Esophagus squamous epithelium (tissue), 4 donors: ENCODE measurements around the gene ERN2.

Experiments used
- POLR2A ChIP-seq, 4 donors: fragments of 450-650 bp; IDR thresholded peaks; one replicate each; pipeline ENCODE4 v1.6.1; 2017; ENCODE audit warnings: antibody characterized with exemption in 4 of 4, mild to moderate bottlenecking in 4 of 4, moderate library complexity in 3 of 4
- TF ChIP-seq, protein P1 (sequence below), 6 experiments: fragments of 450-650 bp in 4 of 6; fragments of 200-600 bp in 2 of 6; sonication (generic) in 2 of 6; IDR thresholded peaks; one replicate each; pipeline ENCODE4 v1.5.1; 2016 to 2019; ENCODE audit warnings: antibody characterized with exemption in 6 of 6, mild to moderate bottlenecking in 4 of 6, moderate library complexity in 4 of 6

DNA sequence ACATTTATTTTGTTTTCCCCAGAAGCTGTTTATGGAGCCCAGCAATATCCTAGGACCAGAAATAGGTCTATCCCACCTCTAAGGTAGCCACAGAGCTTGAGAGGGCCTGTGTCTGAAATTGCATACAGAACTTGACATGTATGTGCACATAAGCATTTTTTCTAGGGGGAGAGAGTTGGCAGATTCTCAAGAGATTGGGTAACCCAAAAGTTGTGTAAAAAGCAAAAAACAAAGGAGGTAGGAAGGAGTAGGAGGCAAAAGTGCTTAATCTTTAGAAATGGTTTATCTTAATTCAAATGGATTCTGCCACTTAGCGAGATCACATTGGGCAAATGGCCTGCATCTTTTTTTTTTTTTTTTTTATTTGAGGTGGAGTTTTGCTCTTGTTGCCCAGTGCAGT lies 30.8 kb downstream of the ERN2 start:
- TF ChIP-seq POLR2A (IDR thresholded peaks at IDR 0.05) = no peak
- TF ChIP-seq, protein P1, sequence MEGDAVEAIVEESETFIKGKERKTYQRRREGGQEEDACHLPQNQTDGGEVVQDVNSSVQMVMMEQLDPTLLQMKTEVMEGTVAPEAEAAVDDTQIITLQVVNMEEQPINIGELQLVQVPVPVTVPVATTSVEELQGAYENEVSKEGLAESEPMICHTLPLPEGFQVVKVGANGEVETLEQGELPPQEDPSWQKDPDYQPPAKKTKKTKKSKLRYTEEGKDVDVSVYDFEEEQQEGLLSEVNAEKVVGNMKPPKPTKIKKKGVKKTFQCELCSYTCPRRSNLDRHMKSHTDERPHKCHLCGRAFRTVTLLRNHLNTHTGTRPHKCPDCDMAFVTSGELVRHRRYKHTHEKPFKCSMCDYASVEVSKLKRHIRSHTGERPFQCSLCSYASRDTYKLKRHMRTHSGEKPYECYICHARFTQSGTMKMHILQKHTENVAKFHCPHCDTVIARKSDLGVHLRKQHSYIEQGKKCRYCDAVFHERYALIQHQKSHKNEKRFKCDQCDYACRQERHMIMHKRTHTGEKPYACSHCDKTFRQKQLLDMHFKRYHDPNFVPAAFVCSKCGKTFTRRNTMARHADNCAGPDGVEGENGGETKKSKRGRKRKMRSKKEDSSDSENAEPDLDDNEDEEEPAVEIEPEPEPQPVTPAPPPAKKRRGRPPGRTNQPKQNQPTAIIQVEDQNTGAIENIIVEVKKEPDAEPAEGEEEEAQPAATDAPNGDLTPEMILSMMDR (IDR thresholded peaks at IDR 0.05) = no peak
